IMR-90 (cell line): ENCODE results near the gene CD300LG. TPM values are rescaled to one million over a fixed set of nuclear protein-coding genes. Genes with fewer than 3 reads are reported as not detected.

Experiments
- ATAC-seq: fragments of 200-7000 bp; cut with Tn5 transposase; 2 replicates; pipeline ENCODE4 v1.9.1; 2020; ENCODE audit warnings: low read depth, mild to moderate bottlenecking, moderate library complexity
- BruUV-seq: library from RNA; stranded (reverse); fragments of 400-500 nt; replicated peaks from 2 replicates; lab custom pipeline; 2021; lab: Mats Ljungman, UMichigan
- CTCF ChIA-PET: fragments of 300-600 bp; formaldehyde crosslinking; extraction: SDS; loops from one replicate; lab custom pipeline; 2021; ENCODE audit warnings: antibody characterized with exemption; lab: Yijun Ruan, JAX
- POLR2A ChIA-PET: fragments of 300-600 bp; sonication (Branson Sonifier 250); formaldehyde crosslinking; loops from one replicate; lab custom pipeline; 2022; ENCODE audit warnings: antibody characterized with exemption; ENCODE audit not compliant: unreplicated experiment; lab: Charles Lee
- DNase-seq: peaks from one replicate; pipeline ENCODE4 v3.0.0; 2013
- H2AFZ ChIP-seq: replicated peaks from 2 replicates; pipeline ENCODE3; 2013; ENCODE audit warnings: low read length, mild to moderate bottlenecking; ENCODE audit not compliant: poor library complexity
- H2AK5ac ChIP-seq: 2 replicates; pipeline ENCODE4 v1.6.1; 2013; ENCODE audit warnings: low read depth, low read length, inconsistent platforms
- H2AK9ac ChIP-seq: replicated peaks from 2 replicates; pipeline ENCODE3; 2013; ENCODE audit warnings: mild to moderate bottlenecking, low read depth, low read length, moderate library complexity; ENCODE audit not compliant: poor library complexity
- H2BK120ac ChIP-seq: 2 replicates; pipeline ENCODE4 v1.6.1; 2013; ENCODE audit warnings: low read depth, low read length, inconsistent platforms
- H2BK15ac ChIP-seq: 3 replicates; pipeline ENCODE4 v1.6.1; 2013; ENCODE audit warnings: low read depth, low read length, inconsistent platforms
- H2BK20ac ChIP-seq: 2 replicates; pipeline ENCODE4 v1.6.1; 2013; ENCODE audit warnings: low read depth, mild to moderate bottlenecking, inconsistent platforms, low read length, moderate library complexity
- H2BK5ac ChIP-seq: 2 replicates; pipeline ENCODE4 v1.6.1; 2013; ENCODE audit warnings: mild to moderate bottlenecking, low read depth, low read length, inconsistent platforms; ENCODE audit not compliant: poor library complexity, severe bottlenecking
- H3K14ac ChIP-seq: replicated peaks from 2 replicates; pipeline ENCODE4 v1.6.1; 2013; ENCODE audit warnings: low read depth, low read length, inconsistent platforms
- H3K18ac ChIP-seq: 2 replicates; pipeline ENCODE4 v1.6.1; 2013; ENCODE audit warnings: low read depth, low read length, control low read depth
- H3K23ac ChIP-seq: 2 replicates; pipeline ENCODE4 v1.6.1; 2013; ENCODE audit warnings: low read depth, low read length, inconsistent platforms
- H3K27ac ChIP-seq: 2 replicates; pipeline ENCODE4 v1.5.1; 2013; ENCODE audit warnings: mild to moderate bottlenecking, control low read depth, low read length; ENCODE audit not compliant: insufficient read depth
- H3K27me3 ChIP-seq: 2 replicates; pipeline ENCODE4 v1.6.1; 2013; ENCODE audit warnings: low read length; ENCODE audit not compliant: control insufficient read depth, insufficient read depth
- H3K36me3 ChIP-seq: 2 replicates; pipeline ENCODE4 v1.6.1; 2013; ENCODE audit warnings: low read length, mixed read lengths; ENCODE audit not compliant: control insufficient read depth, insufficient read depth
- H3K4ac ChIP-seq: 2 replicates; pipeline ENCODE4 v1.6.1; 2013; ENCODE audit warnings: low read depth, low read length, inconsistent platforms
- H3K4me1 ChIP-seq: 2 replicates; pipeline ENCODE4 v1.6.1; 2013; ENCODE audit warnings: low read length, mixed read lengths; ENCODE audit not compliant: control insufficient read depth, insufficient read depth
- H3K4me2 ChIP-seq: 2 replicates; pipeline ENCODE4 v1.6.1; 2013; ENCODE audit warnings: low read depth, mild to moderate bottlenecking, control low read depth, low read length, moderate library complexity
- H3K4me3 ChIP-seq: 2 replicates; pipeline ENCODE4 v1.5.1; 2013; ENCODE audit warnings: low read depth, mild to moderate bottlenecking, control low read depth, low read length, moderate library complexity; ENCODE audit not compliant: insufficient read depth
- H3K56ac ChIP-seq: 2 replicates; pipeline ENCODE4 v1.6.1; 2013; ENCODE audit warnings: low read length, inconsistent platforms; ENCODE audit not compliant: insufficient read depth; ENCODE audit errors: extremely low read depth
- H3K79me1 ChIP-seq, 2 experiments: 2 replicates each; pipeline ENCODE4 v1.6.1; 2013; ENCODE audit warnings: low read length in 2 of 2, inconsistent platforms in 1 of 2, low read depth in 1 of 2
- H3K9ac ChIP-seq: 2 replicates; pipeline ENCODE4 v1.6.1; 2013; ENCODE audit warnings: low read depth, low read length, control low read depth
- H3K9me1 ChIP-seq: 2 replicates; pipeline ENCODE4 v1.6.1; 2013; ENCODE audit warnings: low read length, inconsistent platforms; ENCODE audit not compliant: insufficient read depth
- H3K9me3 ChIP-seq: 2 replicates; pipeline ENCODE4 v1.6.1; 2013; ENCODE audit warnings: low read length; ENCODE audit not compliant: control insufficient read depth, insufficient read depth
- H4K20me1 ChIP-seq: 2 replicates; pipeline ENCODE4 v1.6.1; 2013; ENCODE audit warnings: low read length, inconsistent platforms; ENCODE audit not compliant: insufficient read depth
- H4K5ac ChIP-seq: 2 replicates; pipeline ENCODE4 v1.6.1; 2013; ENCODE audit warnings: mild to moderate bottlenecking, low read depth, low read length, control low read depth
- H4K8ac ChIP-seq, 2 experiments: 2 replicates each; pipeline ENCODE4 v1.6.1; 2013; ENCODE audit warnings: low read depth in 2 of 2, low read length in 2 of 2, control low read depth in 1 of 2, inconsistent platforms in 1 of 2
- H4K91ac ChIP-seq: 2 replicates; pipeline ENCODE4 v1.6.1; 2013; ENCODE audit warnings: low read depth, low read length, inconsistent platforms; ENCODE audit not compliant: insufficient read depth
- BHLHE40 ChIP-seq: fragments of 150-350 bp; IDR thresholded peaks from 2 replicates; pipeline ENCODE4 v1.6.1; 2016; ENCODE audit warnings: mild to moderate bottlenecking, low read depth, low read length
- CEBPB ChIP-seq: IDR thresholded peaks from 2 replicates; pipeline ENCODE4 v1.6.1; 2012; ENCODE audit warnings: low read depth, low read length, improper control_type of control experiment
- CHD1 ChIP-seq: IDR thresholded peaks from 2 replicates; pipeline ENCODE4 v1.6.1; 2012; ENCODE audit warnings: low read depth, low read length, improper control_type of control experiment
- ELK1 ChIP-seq: fragments of 150-350 bp; IDR thresholded peaks from 2 replicates; pipeline ENCODE4 v1.6.1; 2016; ENCODE audit warnings: low read depth, mild to moderate bottlenecking, low read length, moderate library complexity, borderline replicate concordance
- MXI1 ChIP-seq: IDR thresholded peaks from 2 replicates; pipeline ENCODE4 v1.6.1; 2012; ENCODE audit warnings: low read depth, mild to moderate bottlenecking, low read length, moderate library complexity, borderline replicate concordance
- NFE2L2 ChIP-seq: fragments of 150-350 bp; IDR thresholded peaks from 2 replicates; pipeline ENCODE4 v1.6.1; 2016; ENCODE audit warnings: low read depth, mild to moderate bottlenecking, low read length
- USF2 ChIP-seq: fragments of 150-350 bp; IDR thresholded peaks from 2 replicates; pipeline ENCODE4 v1.6.1; 2017; ENCODE audit warnings: mild to moderate bottlenecking, antibody characterized with exemption, low read length, low read depth
- WGBS, 2 experiments: methylation state at CpG; one replicate each; pipeline versions ENCODE4 v1.1.5 to v1.1.7; 2013; ENCODE audit warnings: missing lambda C conversion rate in 2 of 2; ENCODE audit not compliant: insufficient read length in 1 of 2; ENCODE audit errors: extremely low coverage in 2 of 2; 5-methylcytosine and 5-hydroxymethylcytosine counted together
- dilution Hi-C: fragments of 300-500 bp; cut with HindIII; formaldehyde crosslinking; loops from one replicate; pipeline ENCODE4 v1.14.3; 2018; ENCODE audit warnings: low sequenced_read_pairs; ENCODE audit not compliant: unreplicated experiment
- in situ Hi-C: fragments of 300-500 bp; cut with MboI; formaldehyde crosslinking; loops from 3 replicates; pipeline ENCODE4 v1.14.3; 2019; ENCODE audit warnings: low sequenced_read_pairs, inconsistent platforms, mixed read lengths
- intact Hi-C: fragments of 100-400 bp; cut with micrococcal nuclease; formaldehyde crosslinking; loops from 2 replicates; pipeline ENCODE4 v1.10.0; 2022
- polyA plus RNA-seq, 3 experiments: library from polyadenylated mRNA; depleted of rRNA; stranded (reverse); fragments of >200 nt; gene quantifications; 2 replicates each; pipeline ENCODE4 v1.2.3, GENCODE V29; 2012; ENCODE audit warnings: low replicate concordance in 1 of 3
- total RNA-seq: library from RNA; depleted of rRNA; stranded (reverse); fragments of >200 nt; gene quantifications from 2 replicates; pipeline ENCODE4 v1.2.3, GENCODE V29; 2012

The CD300LG gene
- total and polyA plus RNA-seq, 2 of the 4 experiments (the other 2 are of a cell fraction), result not detected

DNA sequence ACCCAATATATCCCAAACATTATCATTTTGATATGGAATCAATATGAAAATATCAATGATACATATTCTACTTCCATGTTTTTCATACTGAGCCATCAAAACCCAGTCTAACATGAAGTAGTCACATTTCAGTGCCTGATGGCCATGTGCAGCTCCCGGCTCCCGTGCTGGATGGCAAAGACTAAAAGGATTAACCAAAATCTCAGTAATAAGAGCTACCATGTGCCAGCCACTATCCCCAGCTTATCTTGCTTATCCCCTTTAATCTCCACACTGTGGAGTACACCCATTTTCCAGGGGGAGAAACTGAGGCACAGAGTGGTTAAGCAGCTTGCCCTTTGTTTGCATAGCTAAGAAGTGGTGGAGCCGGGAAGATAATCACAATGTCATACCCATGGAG, 9.2 kb downstream of the CD300LG start:
- peaks cover 94% of the 10 kb centered on the region for H3K27me3 ChIP-seq
- DNase-seq, result no peak
- H3K18ac ChIP-seq, result no peak overlapping the region
- no peak overlapping the region for H2AFZ ChIP-seq
- no peak for ATAC-seq
- no peaks in the 10 kb centered on the region for H3K36me3 ChIP-seq
- H3K4me3 ChIP-seq, result no peak overlapping the region
- no peak overlapping the region for H3K56ac ChIP-seq
- H3K9ac ChIP-seq, result no peak overlapping the region
- TF ChIP-seq ELK1 (no peak), NFE2L2 (no peak), CEBPB (no peak), MXI1 (no peak), BHLHE40 (no peak), USF2 (no peak), CHD1 (no peak)
- no peaks in the 10 kb centered on the region for H3K9me3 ChIP-seq
- POLR2A ChIA-PET, result interaction anchor here (0.5 kb wide), 1 partner anchor 343 kb away, joined by 4 read pairs; no protein-coding TSS in a partner anchor
- dilution Hi-C loops, result no loop called here
- no peak overlapping the region for H3K4me2 ChIP-seq
- no peak overlapping the region for H2BK5ac ChIP-seq
- no CpG with 5 or more reads among the region's 3 CpGs for WGBS, 2 experiments
- H4K5ac ChIP-seq, result no peak overlapping the region
- no peak overlapping the region for H2BK120ac ChIP-seq
- no peak overlapping the region for H2BK15ac ChIP-seq
- H3K4ac ChIP-seq, result no peak overlapping the region
- CTCF ChIA-PET, result interaction anchor here (4.2 kb wide), 1 partner anchor 10 kb away, joined by 21 read pairs; no protein-coding TSS in a partner anchor
- no peak overlapping the region for H3K23ac ChIP-seq
- no peak overlapping the region for H3K14ac ChIP-seq
- no peaks in the 10 kb centered on the region for H3K4me1 ChIP-seq
- H2AK5ac ChIP-seq, result no peak overlapping the region
- H3K9me1 ChIP-seq, result no peaks in the 10 kb centered on the region
- in situ Hi-C loops, result no loop called here
- H4K8ac ChIP-seq, result no peak overlapping the region
- no TSS peak for BruUV-seq
- H4K91ac ChIP-seq, result no peak overlapping the region
- H2AK9ac ChIP-seq, result no peak overlapping the region
- no peaks in the 10 kb centered on the region for H3K79me1 ChIP-seq
- H2BK20ac ChIP-seq, result no peak overlapping the region
- intact Hi-C loops, result no loop called here
- H3K27ac ChIP-seq, result no peak overlapping the region
- H4K20me1 ChIP-seq, result no peaks in the 10 kb centered on the region
